SU-DHL-6 (cell line): ENCODE data around the gene R3HDML.

Experiments used
- CTCF ChIP-seq: fragments of 200-600 bp; sonication (generic); IDR thresholded peaks from one replicate; pipeline ENCODE4 v1.5.1; 2017; ENCODE audit warnings: antibody characterized with exemption, mild to moderate bottlenecking, low read length, moderate library complexity; ENCODE audit not compliant: insufficient read depth, poor library complexity, severe bottlenecking
- EZH2phosphoT487 ChIP-seq: fragments of 200-600 bp; sonication (generic), shearing (Covaris generic); conservative IDR thresholded peaks from 2 replicates; pipeline ENCODE4 v1.6.1; 2018; ENCODE audit warnings: mild to moderate bottlenecking, antibody characterized with exemption, low read length, moderate library complexity, mixed read lengths

- TF ChIP-seq CTCF (no peak), EZH2phosphoT487 (no peak)
These were observed 45.8 kb downstream of the R3HDML start for GRCh38 chr20:44382641-44383040.
